NB4 (cell line): ENCODE measurements around the gene CLNK.

ENCODE experiments used
- DNase-seq: peaks from one replicate; pipeline ENCODE4 v3.0.0; 2010; ENCODE audit warnings: low read depth
- H3K4me3 ChIP-seq: one replicate; pipeline ENCODE4 v1.5.1; 2011; ENCODE audit warnings: mild to moderate bottlenecking, low read depth, low read length, moderate library complexity
- CTCF ChIP-seq: IDR thresholded peaks from one replicate; pipeline ENCODE4 v1.5.1; 2012; ENCODE audit warnings: low read depth, low read length
- MYC ChIP-seq: IDR thresholded peaks from 2 replicates; pipeline ENCODE4 v1.6.1; 2011; ENCODE audit warnings: low read depth, low read length
- POLR2A ChIP-seq: IDR thresholded peaks from 2 replicates; pipeline ENCODE4 v1.6.1; 2011; ENCODE audit warnings: mild to moderate bottlenecking; ENCODE audit not compliant: insufficient read length; ENCODE audit errors: extremely low read depth
- TF ChIP-seq, protein P1 (sequence below): IDR thresholded peaks from 2 replicates; pipeline ENCODE4 v1.6.1; 2011; ENCODE audit warnings: low read depth, low read length

CLNK gene

GRCh38 chr4:10682397-10682796 is 2.2 kb downstream of the CLNK start:
- TF ChIP-seq MYC (no peak), CTCF (no peak), POLR2A (no peak)
- TF ChIP-seq, protein P1, sequence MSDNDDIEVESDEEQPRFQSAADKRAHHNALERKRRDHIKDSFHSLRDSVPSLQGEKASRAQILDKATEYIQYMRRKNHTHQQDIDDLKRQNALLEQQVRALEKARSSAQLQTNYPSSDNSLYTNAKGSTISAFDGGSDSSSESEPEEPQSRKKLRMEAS: no peak
- no peak for DNase-seq
- no peak overlapping the region for H3K4me3 ChIP-seq

- no peak for DNase-seq
- TF ChIP-seq, protein P1: no peak
- TF ChIP-seq CTCF (no peak), POLR2A (no peak), MYC (no peak)
- H3K4me3 ChIP-seq: no peak overlapping the region
These were observed 6.6 kb downstream of the CLNK start for GRCh38 chr4:10677796-10678497.

- TF ChIP-seq POLR2A (no peak), CTCF (no peak), MYC (no peak)
- TF ChIP-seq, protein P1: no peak
- no peak for DNase-seq
These were observed 10.7 kb downstream of the CLNK start for GRCh38 chr4:10673817-10674369.

DNA sequence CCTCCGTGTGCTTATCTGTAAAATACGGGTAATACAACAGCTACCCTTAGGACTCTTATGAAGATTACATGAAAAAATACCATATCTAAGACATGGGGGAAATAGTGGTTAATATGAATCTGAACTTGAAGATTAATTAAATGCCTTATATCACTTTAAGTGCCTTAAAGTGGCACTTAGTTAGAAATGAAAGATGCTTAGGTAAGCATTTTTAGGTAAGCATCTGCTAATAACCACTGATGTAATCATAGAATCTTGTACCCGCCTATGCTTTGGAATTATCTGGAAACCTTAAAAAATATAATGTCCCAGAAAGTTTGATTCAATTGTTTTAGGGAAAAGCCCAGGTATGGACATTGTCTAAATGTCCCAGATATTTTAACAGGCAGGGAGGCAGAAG is 12.2 kb downstream of the CLNK start:
- TF ChIP-seq POLR2A (no peak), MYC (no peak), CTCF (no peak)
- TF ChIP-seq, protein P1: no peak
- DNase-seq: no peak
- H3K4me3 ChIP-seq: no peak overlapping the region

More at GRCh38 chr4:10673817-10674369, 10.7 kb downstream of the CLNK start:
- H3K4me3 ChIP-seq: no peak overlapping the region

DNA sequence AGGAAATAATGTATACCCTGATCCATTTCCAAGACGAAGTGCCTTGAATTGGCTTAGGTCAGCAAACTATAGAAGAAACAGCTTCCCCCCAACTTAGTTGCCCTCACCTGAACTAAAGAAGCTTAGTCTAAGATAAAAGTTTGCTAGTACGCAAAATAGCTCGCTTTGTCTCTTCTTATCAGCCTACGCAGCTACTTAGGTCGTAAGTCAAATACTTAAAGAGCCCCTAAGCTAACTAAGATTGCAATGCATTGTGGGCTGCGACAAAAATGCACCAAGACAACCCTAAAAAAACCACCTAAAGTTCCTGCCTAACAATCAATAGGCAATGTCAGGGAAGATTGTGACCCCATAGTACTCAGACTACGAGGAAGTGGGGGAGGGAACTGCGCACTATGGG is 12.8 kb downstream of the CLNK start:
- no peak for DNase-seq
- no peak for TF ChIP-seq POLR2A
- no peak overlapping the region for H3K4me3 ChIP-seq

DNA sequence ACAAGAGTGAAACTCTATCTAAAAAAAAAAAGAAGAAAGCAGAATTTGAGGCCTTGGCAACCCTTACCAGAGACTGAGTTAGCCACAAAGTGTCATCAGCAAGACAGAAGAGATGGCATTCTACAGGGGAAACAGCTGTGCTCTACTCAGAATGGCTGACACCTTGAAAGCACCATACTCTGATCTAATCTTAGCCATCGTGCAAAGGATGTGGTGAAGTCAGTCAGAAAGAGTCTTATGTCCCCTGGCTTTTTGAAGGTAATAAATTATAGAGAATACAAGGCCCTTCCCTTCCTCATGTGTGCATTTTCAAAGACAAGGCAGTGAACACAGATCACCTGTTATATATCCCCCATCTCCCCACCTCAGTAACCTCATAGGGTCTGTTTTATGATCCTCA is 13.2 kb downstream of the CLNK start:
- TF ChIP-seq CTCF: no peak
- TF ChIP-seq, protein P1: no peak
- no peak for TF ChIP-seq POLR2A
- TF ChIP-seq MYC: no peak
- no peak for DNase-seq
- H3K4me3 ChIP-seq: no peak overlapping the region
